Stimulated activated memory B cell treated with anti-CD40 and anti-IgM and Interleukin-4, amounts not matched to agents 10 μg/mL and 1 μg/mL and 100 μg/mL, for 72 hours (primary cell): Measurements from ENCODE around the gene NPC1.

ENCODE experiments used
- ATAC-seq: fragments of 150-1000 bp; cut with Tn5 transposase; 2 replicates; pipeline ENCODE4 v1.10.0; 2021
- H3K27ac Mint-ChIP-seq: one replicate; pipeline ENCODE4 v1.8.0; 2022; ENCODE audit warnings: mild to moderate bottlenecking, mixed read lengths
- H3K27me3 Mint-ChIP-seq: one replicate; pipeline ENCODE4 v1.8.0; 2022; ENCODE audit warnings: mixed read lengths
- H3K36me3 Mint-ChIP-seq: one replicate; pipeline ENCODE4 v1.8.0; 2022; ENCODE audit warnings: mixed read lengths
- H3K4me1 Mint-ChIP-seq: one replicate; pipeline ENCODE4 v1.8.0; 2022; ENCODE audit warnings: mixed read lengths
- H3K4me3 Mint-ChIP-seq: one replicate; pipeline ENCODE4 v1.8.0; 2022; ENCODE audit warnings: mild to moderate bottlenecking, moderate library complexity, mixed read lengths
- H3K9me3 Mint-ChIP-seq: one replicate; pipeline ENCODE4 v1.8.0; 2022; ENCODE audit warnings: mixed read lengths

NPC1 gene

GRCh38 chr18:23487738-23488570, 98.4 kb downstream of the NPC1 start:
- H3K27ac Mint-ChIP-seq = peak overlapping the region; percentile 98
- no peaks in the 10 kb centered on the region for H3K9me3 Mint-ChIP-seq
- peaks cover 31% of the 10 kb centered on the region for H3K4me1 Mint-ChIP-seq
- peak overlapping the region; percentile 80 for H3K4me3 Mint-ChIP-seq
- H3K36me3 Mint-ChIP-seq = peaks cover 5% of the 10 kb centered on the region
- ATAC-seq = peak; percentile 92
- no peaks in the 10 kb centered on the region for H3K27me3 Mint-ChIP-seq

DNA sequence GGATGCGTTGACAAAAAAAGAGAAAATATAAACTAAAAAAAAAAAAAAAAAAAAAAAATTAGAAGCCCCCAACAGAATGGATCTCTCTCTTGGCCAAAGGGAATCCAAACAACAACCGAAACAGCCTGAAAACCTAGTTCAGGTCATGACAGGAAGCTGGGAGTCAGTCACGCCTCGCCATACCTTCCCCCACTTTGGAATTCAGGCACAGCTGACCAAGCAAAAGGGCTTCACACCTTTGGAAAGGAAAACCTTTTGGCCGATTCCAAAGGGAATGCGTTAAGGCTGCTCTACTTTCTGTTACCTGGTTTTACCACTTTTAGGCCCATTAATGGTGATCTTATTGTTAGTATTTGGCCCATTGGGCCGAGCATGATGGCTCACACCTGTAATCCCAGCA, 100.9 kb downstream of the NPC1 start:
- H3K27ac Mint-ChIP-seq = peak overlapping the region; percentile 46

DNA sequence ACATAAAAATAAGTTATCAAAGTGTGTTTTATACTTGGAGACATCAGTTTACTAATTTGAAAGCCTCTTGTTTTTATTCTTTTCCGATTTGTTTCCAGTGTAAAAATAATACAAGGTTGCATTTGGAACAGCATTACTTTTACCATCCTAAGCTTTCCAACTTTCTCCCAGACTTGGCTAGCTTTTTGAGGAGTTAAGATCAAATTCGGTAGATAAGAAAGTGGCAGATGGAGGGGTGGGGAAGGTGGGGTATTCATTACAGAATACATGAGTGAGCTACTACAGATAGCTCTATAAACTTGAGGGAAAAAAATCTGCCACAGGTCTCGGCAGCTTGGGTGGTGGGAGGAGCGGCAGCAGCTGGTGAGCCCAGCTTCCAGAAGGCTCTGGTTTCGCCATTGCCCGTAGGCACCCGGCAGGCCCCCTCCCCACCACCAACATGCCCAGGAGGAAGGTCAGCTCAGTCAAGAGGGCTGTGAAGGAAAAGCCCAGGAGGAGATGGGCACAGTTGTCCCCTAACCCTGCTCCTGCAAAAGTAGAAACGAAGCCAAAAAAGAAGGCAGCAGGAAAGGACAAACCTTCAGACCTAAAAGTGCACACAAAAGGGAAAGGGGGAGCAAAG, 101.6 kb downstream of the NPC1 start:
- no peaks in the 10 kb centered on the region for H3K9me3 Mint-ChIP-seq
- no peaks in the 10 kb centered on the region for H3K27me3 Mint-ChIP-seq
- no peak overlapping the region for H3K4me3 Mint-ChIP-seq
- peaks cover 46% of the 10 kb centered on the region for H3K4me1 Mint-ChIP-seq
- peak overlapping the region; percentile 46 for H3K27ac Mint-ChIP-seq
- ATAC-seq = no peak
- peaks cover 23% of the 10 kb centered on the region for H3K36me3 Mint-ChIP-seq

More for the DNA sequence above, 100.9 kb downstream of the NPC1 start:
- Mint-ChIP-seq H3K27me3 (no peaks in the 10 kb centered on the region), H3K4me3 (no peak overlapping the region), H3K36me3 (peaks cover 17% of the 10 kb centered on the region), H3K9me3 (no peaks in the 10 kb centered on the region), H3K4me1 (peaks cover 40% of the 10 kb centered on the region)
- no peak for ATAC-seq
